CD14-positive monocyte (primary cell): Measurements from ENCODE around the gene IL12A. TPM values are rescaled to one million over a fixed set of nuclear protein-coding genes. Genes with fewer than 3 reads are reported as not detected.

Source experiments
- DNase-seq, 3 donors: peaks; one replicate each; pipeline ENCODE4 v3.0.0-alpha.2; 2011 to 2022
- H2AFZ ChIP-seq: 2 replicates; pipeline ENCODE4 v1.6.0; 2012; ENCODE audit warnings: mild to moderate bottlenecking, low read depth, low read length, inconsistent platforms; ENCODE audit not compliant: insufficient read depth, poor library complexity, severe bottlenecking
- H3K27ac ChIP-seq, 2 donors: 1 replicate in 1 of 2; 2 replicates in 1 of 2; pipeline ENCODE4 v1.5.1; 2012 to 2013; ENCODE audit warnings: low read length in 2 of 2, control low read depth in 1 of 2, inconsistent platforms in 1 of 2, low read depth in 1 of 2, mild to moderate bottlenecking in 1 of 2
- H3K27me3 ChIP-seq, 2 donors: one replicate each; pipeline versions ENCODE4 v1.6.0 to v1.6.1; 2011 to 2013; ENCODE audit warnings: low read length in 2 of 2; ENCODE audit not compliant: control insufficient read depth in 2 of 2, insufficient read depth in 2 of 2
- H3K36me3 ChIP-seq, 2 donors: replicated peaks in 1 of 2; 1 replicate in 1 of 2; 2 replicates in 1 of 2; pipeline versions ENCODE4 v1.5.1 to v1.6.1; 2012 to 2013; ENCODE audit warnings: low read length in 2 of 2, control low read depth in 1 of 2, inconsistent platforms in 1 of 2, mild to moderate bottlenecking in 1 of 2; ENCODE audit not compliant: insufficient read depth in 2 of 2, control insufficient read depth in 1 of 2
- H3K4me1 ChIP-seq, 2 donors: 1 replicate in 1 of 2; 2 replicates in 1 of 2; pipeline versions ENCODE4 v1.5.1 to v1.6.1; 2012 to 2013; ENCODE audit warnings: low read length in 2 of 2, control low read depth in 1 of 2, inconsistent platforms in 1 of 2, mild to moderate bottlenecking in 1 of 2, moderate library complexity in 1 of 2; ENCODE audit not compliant: insufficient read depth in 2 of 2, control insufficient read depth in 1 of 2
- H3K4me2 ChIP-seq: replicated peaks from 2 replicates; pipeline ENCODE3; 2012; ENCODE audit warnings: low read length, moderate library complexity, mild to moderate bottlenecking; ENCODE audit not compliant: poor library complexity, severe bottlenecking; ENCODE audit errors: extremely low read depth
- H3K4me3 ChIP-seq, 3 experiments: fragments of 200-600 bp in 1 of 3; sonication (generic) in 1 of 3; replicated peaks in 1 of 3; 1 replicate in 2 of 3; 2 replicates in 1 of 3; pipeline ENCODE4 v1.5.1; 2011 to 2013; ENCODE audit warnings: low read length in 3 of 3, mild to moderate bottlenecking in 3 of 3, control low read depth in 2 of 3, low read depth in 2 of 3, inconsistent platforms in 1 of 3, moderate library complexity in 1 of 3
- H3K79me2 ChIP-seq: 2 replicates; pipeline ENCODE4 v1.6.0; 2012; ENCODE audit warnings: mild to moderate bottlenecking, control low read depth, inconsistent platforms, low read length, moderate library complexity; ENCODE audit not compliant: insufficient read depth
- H3K9ac ChIP-seq: 2 replicates; pipeline ENCODE4 v1.6.0; 2017; ENCODE audit warnings: low read length, mild to moderate bottlenecking; ENCODE audit not compliant: insufficient read depth, poor library complexity, severe bottlenecking
- H3K9me3 ChIP-seq, 2 donors: replicated peaks in 1 of 2; 1 replicate in 1 of 2; 2 replicates in 1 of 2; pipeline versions ENCODE4 v1.5.1 to v1.6.1; 2012 to 2013; ENCODE audit warnings: low read length in 2 of 2, control low read depth in 1 of 2; ENCODE audit not compliant: control insufficient read depth in 1 of 2, insufficient read depth in 1 of 2
- H4K20me1 ChIP-seq: 2 replicates; pipeline ENCODE4 v1.6.0; 2012; ENCODE audit warnings: mild to moderate bottlenecking, low read length, control low read depth, moderate library complexity; ENCODE audit not compliant: insufficient read depth
- H3K27ac Mint-ChIP-seq, 7 donors: one replicate each; pipeline ENCODE4 v1.8.0; 2020; ENCODE audit warnings: mild to moderate bottlenecking in 7 of 7, mixed read lengths in 7 of 7, moderate library complexity in 6 of 7, inconsistent platforms in 2 of 7
- H3K27me3 Mint-ChIP-seq, 3 donors: one replicate each; pipeline ENCODE4 v1.8.0; 2021 to 2022; ENCODE audit warnings: low read depth in 3 of 3, mild to moderate bottlenecking in 3 of 3, mixed read lengths in 3 of 3, moderate library complexity in 3 of 3, inconsistent platforms in 1 of 3
- H3K36me3 Mint-ChIP-seq, 2 donors: one replicate each; pipeline ENCODE4 v1.8.0; 2020; ENCODE audit warnings: mixed read lengths in 2 of 2, inconsistent platforms in 1 of 2, mild to moderate bottlenecking in 1 of 2
- H3K4me1 Mint-ChIP-seq: one replicate; pipeline ENCODE4 v1.8.0; 2020; ENCODE audit warnings: mild to moderate bottlenecking, mixed read lengths
- H3K4me3 Mint-ChIP-seq, 2 donors: one replicate each; pipeline ENCODE4 v1.8.0; 2020; ENCODE audit warnings: mild to moderate bottlenecking in 2 of 2, mixed read lengths in 2 of 2, moderate library complexity in 1 of 2
- H3K9me3 Mint-ChIP-seq, 7 donors: one replicate each; pipeline ENCODE4 v1.8.0; 2020 to 2022; ENCODE audit warnings: mixed read lengths in 7 of 7, mild to moderate bottlenecking in 6 of 7, moderate library complexity in 6 of 7, inconsistent platforms in 2 of 7
- WGBS: methylation state at CpG from one replicate; pipeline ENCODE4 v1.1.5; 2013; ENCODE audit warnings: missing lambda C conversion rate; ENCODE audit not compliant: insufficient coverage; 5-methylcytosine and 5-hydroxymethylcytosine counted together
- intact Hi-C, 2 donors: fragments of 100-400 bp; cut with micrococcal nuclease; formaldehyde crosslinking; loops; one replicate each; pipeline versions ENCODE4 v1.15.0 to v1.15.1; 2023
- polyA plus RNA-seq, 3 donors: library from polyadenylated mRNA; depleted of rRNA in 1 of 3; unstranded in 2 of 3; stranded (reverse) in 1 of 3; fragments of 300-500 nt in 2 of 3; fragments of >200 nt in 1 of 3; fragmentation: Illumina TruSeq in 2 of 3; gene quantifications; 1 replicate in 2 of 3; 2 replicates in 1 of 3; pipeline ENCODE4 v1.2.3, GENCODE V29; 2012 to 2021
- TF ChIP-seq, protein P1 (sequence below): fragments of 200-600 bp; IDR thresholded peaks from one replicate; pipeline ENCODE4 v1.8.0; 2022; ENCODE audit warnings: antibody characterized with exemption, mild to moderate bottlenecking

IL12A gene
- polyA plus RNA-seq, 3 donors = 0.24 to 0.67 TPM; not detected in 1

DNA sequence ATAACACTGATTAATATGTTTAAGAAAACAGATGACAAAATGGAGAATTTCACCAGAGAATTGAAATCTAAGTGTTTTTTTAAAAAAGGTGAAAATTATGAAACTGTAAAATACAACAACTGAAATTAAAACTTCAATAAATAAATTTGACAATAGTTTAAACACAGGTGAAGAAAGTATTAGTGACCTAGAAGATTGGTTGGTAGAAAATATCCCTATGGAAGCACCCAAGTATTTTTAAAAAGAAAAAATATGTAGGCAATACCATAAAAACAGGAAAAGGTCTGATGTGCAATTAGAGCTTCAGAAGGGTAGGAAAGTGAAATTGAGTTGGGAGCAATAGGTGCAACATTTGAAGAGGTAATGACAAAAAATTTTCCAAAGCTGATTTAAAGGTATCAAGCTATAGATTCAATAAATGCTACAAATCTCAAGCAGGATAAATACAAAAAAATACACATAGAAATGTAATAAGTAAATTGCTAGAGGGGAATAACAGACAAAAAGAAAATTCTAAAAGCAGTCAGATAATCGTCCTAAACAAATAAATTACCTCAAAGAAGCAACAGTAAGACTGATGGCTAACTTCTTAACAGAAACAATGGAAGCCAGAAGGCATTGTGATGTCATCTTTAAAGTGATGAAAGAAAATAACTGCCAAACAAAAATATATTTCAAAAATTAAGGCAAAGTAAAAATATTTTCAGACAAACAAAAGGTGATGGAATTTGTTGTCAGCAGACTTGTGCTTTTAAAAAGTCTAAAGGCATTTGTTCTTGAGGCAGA is 9.5 kb upstream of the IL12A start:
- Histone ChIP-seq H3K27me3 (no peaks in the 10 kb centered on the region), H2AFZ (no peak overlapping the region), H3K79me2 (no peaks in the 10 kb centered on the region), H3K4me2 (no peak overlapping the region), H3K4me3 (no peak overlapping the region), H4K20me1 (no peaks in the 10 kb centered on the region), H3K9ac (no peak overlapping the region), H3K36me3 (no peaks in the 10 kb centered on the region), H3K27ac (no peak overlapping the region), H3K4me1 (peaks cover 18 to 27% of the 10 kb centered on the region in 2 donors), H3K9me3 (peaks cover 0 to 4% of the 10 kb centered on the region in 2 donors)
- Mint-ChIP-seq H3K4me3 (no peak overlapping the region), H3K36me3 (no peaks in the 10 kb centered on the region), H3K27ac (no peak overlapping the region), H3K27me3 (peaks cover 0 to under 1% (median 0%) of the 10 kb centered on the region in 3 donors), H3K9me3 (peaks cover 0 to 5% (median 3%) of the 10 kb centered on the region in 7 donors), H3K4me1 (peaks cover 26% of the 10 kb centered on the region)
- intact Hi-C loops = no loop called here
- no CpG with 5 or more reads among the region's 1 CpG for WGBS
- no peak for DNase-seq
- TF ChIP-seq, protein P1, sequence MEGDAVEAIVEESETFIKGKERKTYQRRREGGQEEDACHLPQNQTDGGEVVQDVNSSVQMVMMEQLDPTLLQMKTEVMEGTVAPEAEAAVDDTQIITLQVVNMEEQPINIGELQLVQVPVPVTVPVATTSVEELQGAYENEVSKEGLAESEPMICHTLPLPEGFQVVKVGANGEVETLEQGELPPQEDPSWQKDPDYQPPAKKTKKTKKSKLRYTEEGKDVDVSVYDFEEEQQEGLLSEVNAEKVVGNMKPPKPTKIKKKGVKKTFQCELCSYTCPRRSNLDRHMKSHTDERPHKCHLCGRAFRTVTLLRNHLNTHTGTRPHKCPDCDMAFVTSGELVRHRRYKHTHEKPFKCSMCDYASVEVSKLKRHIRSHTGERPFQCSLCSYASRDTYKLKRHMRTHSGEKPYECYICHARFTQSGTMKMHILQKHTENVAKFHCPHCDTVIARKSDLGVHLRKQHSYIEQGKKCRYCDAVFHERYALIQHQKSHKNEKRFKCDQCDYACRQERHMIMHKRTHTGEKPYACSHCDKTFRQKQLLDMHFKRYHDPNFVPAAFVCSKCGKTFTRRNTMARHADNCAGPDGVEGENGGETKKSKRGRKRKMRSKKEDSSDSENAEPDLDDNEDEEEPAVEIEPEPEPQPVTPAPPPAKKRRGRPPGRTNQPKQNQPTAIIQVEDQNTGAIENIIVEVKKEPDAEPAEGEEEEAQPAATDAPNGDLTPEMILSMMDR = no peak

DNA sequence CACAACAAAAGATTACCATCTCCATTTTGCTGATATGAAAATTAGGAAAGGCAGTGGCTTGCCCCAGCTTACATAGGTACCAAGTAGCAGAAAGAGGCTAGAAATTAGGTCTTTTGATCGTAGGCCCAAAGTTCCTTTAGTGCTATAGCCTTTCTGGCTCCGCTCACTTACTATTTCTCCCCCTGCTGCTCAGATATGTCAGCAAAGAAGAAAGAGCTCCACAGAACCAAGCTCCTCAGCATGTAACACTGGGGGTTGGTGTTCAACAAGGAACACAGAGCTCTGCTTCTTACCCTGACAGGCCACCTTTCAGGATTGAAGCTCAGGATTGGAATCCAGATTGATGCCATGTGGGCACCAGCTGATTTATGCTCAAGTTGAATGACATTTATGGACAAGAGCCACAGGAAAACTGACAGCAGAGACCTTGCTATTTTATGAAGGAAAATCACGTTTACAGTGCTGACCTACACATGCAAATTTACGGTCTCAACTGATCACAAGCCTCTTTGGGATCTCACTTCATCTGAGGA is 6.1 kb upstream of the IL12A start:
- H3K27me3 Mint-ChIP-seq = peaks cover 0 to 2% (median 2%) of the 10 kb centered on the region in 3 donors
- H3K4me1 ChIP-seq = peaks cover 11 to 17% of the 10 kb centered on the region in 2 donors
- H2AFZ ChIP-seq = peak overlapping the region; percentile 15
- H3K79me2 ChIP-seq = no peaks in the 10 kb centered on the region
- H3K36me3 ChIP-seq = no peaks in the 10 kb centered on the region
- no peak overlapping the region for H3K4me3 Mint-ChIP-seq
- peaks cover 17% of the 10 kb centered on the region for H3K4me1 Mint-ChIP-seq
- TF ChIP-seq, protein P1 = no peak
- H4K20me1 ChIP-seq = no peaks in the 10 kb centered on the region
- no peak for DNase-seq
- no peak overlapping the region for H3K27ac ChIP-seq
- H3K27ac Mint-ChIP-seq = no peak overlapping the region
- peaks cover 0 to 5% (median 3%) of the 10 kb centered on the region in 7 donors for H3K9me3 Mint-ChIP-seq
- intact Hi-C loops = no loop called here
- no peak overlapping the region for H3K9ac ChIP-seq
- 100% methylated on average over 1 of the region's 4 CpGs for WGBS
- H3K36me3 Mint-ChIP-seq = no peaks in the 10 kb centered on the region
- H3K4me2 ChIP-seq = no peak overlapping the region
- H3K9me3 ChIP-seq = peaks cover 0 to 4% of the 10 kb centered on the region in 2 donors
- H3K27me3 ChIP-seq = no peaks in the 10 kb centered on the region
- H3K4me3 ChIP-seq = no peak overlapping the region
